H9 (cell line): ENCODE data around the gene HS3ST4. TPM values are rescaled to one million over a fixed set of nuclear protein-coding genes. Genes with fewer than 3 reads are reported as not detected.

ENCODE experiments used
- DNase-seq: peaks from one replicate; pipeline ENCODE4 v3.0.0-alpha.2; 2017
- H2AFZ ChIP-seq: one replicate; pipeline ENCODE4 v1.6.1; 2013; ENCODE audit warnings: mild to moderate bottlenecking, low read length, control low read depth, moderate library complexity
- H2AK5ac ChIP-seq: 2 replicates; pipeline ENCODE4 v1.6.1; 2013; ENCODE audit warnings: low read length, control low read depth, mixed read lengths; ENCODE audit not compliant: insufficient read length
- H2BK120ac ChIP-seq: one replicate; pipeline ENCODE4 v1.6.1; 2013; ENCODE audit warnings: low read depth, mild to moderate bottlenecking, low read length, control low read depth, inconsistent platforms; ENCODE audit not compliant: poor library complexity, severe bottlenecking
- H2BK12ac ChIP-seq: 2 replicates; pipeline ENCODE4 v1.6.1; 2013; ENCODE audit warnings: low read length, control low read depth, mixed read lengths, low read depth; ENCODE audit not compliant: insufficient read length
- H2BK15ac ChIP-seq: 2 replicates; pipeline ENCODE4 v1.6.1; 2013; ENCODE audit warnings: low read depth, low read length, control low read depth
- H2BK20ac ChIP-seq: one replicate; pipeline ENCODE4 v1.6.1; 2013; ENCODE audit warnings: low read depth, mild to moderate bottlenecking, low read length, control low read depth, inconsistent platforms; ENCODE audit not compliant: poor library complexity, severe bottlenecking
- H2BK5ac ChIP-seq: 2 replicates; pipeline ENCODE4 v1.6.1; 2013; ENCODE audit warnings: low read length, control low read depth, mixed read lengths; ENCODE audit not compliant: insufficient read length
- H3K14ac ChIP-seq: 2 replicates; pipeline ENCODE4 v1.6.1; 2013; ENCODE audit warnings: low read length, control low read depth; ENCODE audit not compliant: insufficient read depth
- H3K18ac ChIP-seq: 2 replicates; pipeline ENCODE4 v1.6.1; 2013; ENCODE audit warnings: low read depth, mild to moderate bottlenecking, mixed read lengths, low read length, control low read depth; ENCODE audit not compliant: insufficient read length
- H3K23ac ChIP-seq: 2 replicates; pipeline ENCODE4 v1.6.1; 2013; ENCODE audit warnings: low read length, control low read depth, mixed read lengths, low read depth; ENCODE audit not compliant: insufficient read length
- H3K23me2 ChIP-seq: 2 replicates; pipeline ENCODE4 v1.6.1; 2013; ENCODE audit warnings: low read depth, mild to moderate bottlenecking, mixed read lengths, low read length, control low read depth; ENCODE audit not compliant: insufficient read length, poor library complexity, severe bottlenecking
- H3K27ac ChIP-seq: 2 replicates; pipeline ENCODE4 v1.5.1; 2013; ENCODE audit warnings: low read length, control low read depth, mixed read lengths, low read depth; ENCODE audit not compliant: insufficient read length
- H3K27me3 ChIP-seq: 2 replicates; pipeline ENCODE4 v1.6.1; 2013; ENCODE audit warnings: low read length, control low read depth, inconsistent platforms; ENCODE audit not compliant: insufficient read depth
- H3K4ac ChIP-seq: 2 replicates; pipeline ENCODE4 v1.6.1; 2013; ENCODE audit warnings: low read depth, mild to moderate bottlenecking, control low read depth, inconsistent platforms, low read length, moderate library complexity
- H3K4me1 ChIP-seq: 2 replicates; pipeline ENCODE4 v1.6.1; 2013; ENCODE audit warnings: low read length, control low read depth, inconsistent platforms; ENCODE audit not compliant: insufficient read depth
- H3K4me2 ChIP-seq: 2 replicates; pipeline ENCODE4 v1.6.1; 2013; ENCODE audit warnings: low read length, control low read depth, mixed read lengths; ENCODE audit not compliant: insufficient read length, insufficient read depth
- H3K56ac ChIP-seq: 2 replicates; pipeline ENCODE4 v1.6.1; 2013; ENCODE audit warnings: low read depth, mild to moderate bottlenecking, mixed read lengths, low read length, control low read depth; ENCODE audit not compliant: insufficient read length
- H3K79me1 ChIP-seq: 2 replicates; pipeline ENCODE4 v1.6.1; 2013; ENCODE audit warnings: low read depth, mild to moderate bottlenecking, moderate library complexity, low read length, control low read depth, inconsistent platforms; ENCODE audit not compliant: insufficient read depth, poor library complexity, severe bottlenecking
- H3K79me2 ChIP-seq: 2 replicates; pipeline ENCODE4 v1.6.1; 2013; ENCODE audit warnings: low read length, control low read depth, inconsistent platforms; ENCODE audit not compliant: insufficient read depth
- H3K9ac ChIP-seq: 2 replicates; pipeline ENCODE4 v1.6.1; 2013; ENCODE audit warnings: low read length, control low read depth, mixed read lengths; ENCODE audit not compliant: insufficient read length; ENCODE audit errors: extremely low read depth
- H3K9me3 ChIP-seq: one replicate; pipeline ENCODE4 v1.6.1; 2013; ENCODE audit warnings: low read depth, low read length, inconsistent platforms; ENCODE audit not compliant: control insufficient read depth
- H3T11ph ChIP-seq: one replicate; pipeline ENCODE4 v1.6.1; 2013; ENCODE audit warnings: mild to moderate bottlenecking, low read length, control low read depth, inconsistent platforms
- H4K20me1 ChIP-seq: one replicate; pipeline ENCODE4 v1.6.1; 2013; ENCODE audit not compliant: control insufficient read depth, insufficient read length, insufficient read depth
- H4K5ac ChIP-seq: 2 replicates; pipeline ENCODE4 v1.6.1; 2013; ENCODE audit warnings: low read depth, mild to moderate bottlenecking, mixed read lengths, low read length, control low read depth; ENCODE audit not compliant: insufficient read length
- H4K8ac ChIP-seq: replicated peaks from 2 replicates; pipeline ENCODE4 v1.6.1; 2013; ENCODE audit warnings: low read length, control low read depth, mixed read lengths, low read depth; ENCODE audit not compliant: insufficient read length
- H4K91ac ChIP-seq: 2 replicates; pipeline ENCODE4 v1.6.1; 2013; ENCODE audit warnings: low read depth, mild to moderate bottlenecking, moderate library complexity, mixed read lengths, low read length, control low read depth; ENCODE audit not compliant: insufficient read length
- H3K27ac Mint-ChIP-seq, 3 experiments: 2 replicates in 2 of 3; 3 replicates in 1 of 3; pipeline ENCODE4 v1.8.0; 2020 to 2021; ENCODE audit warnings: mixed read lengths in 3 of 3, mild to moderate bottlenecking in 1 of 3, moderate library complexity in 1 of 3
- H3K27me3 Mint-ChIP-seq: 2 replicates; pipeline ENCODE4 v1.8.0; 2021; ENCODE audit warnings: low read depth, mild to moderate bottlenecking, moderate library complexity, mixed read lengths
- H3K36me3 Mint-ChIP-seq, 3 experiments: 2 replicates in 2 of 3; 3 replicates in 1 of 3; pipeline ENCODE4 v1.8.0; 2020 to 2021; ENCODE audit warnings: low read depth in 3 of 3, mixed read lengths in 3 of 3; ENCODE audit not compliant: insufficient read depth in 1 of 3
- H3K4me1 Mint-ChIP-seq, 2 experiments: 2 replicates each; pipeline ENCODE4 v1.8.0; 2020; ENCODE audit warnings: mixed read lengths in 2 of 2
- H3K4me3 Mint-ChIP-seq, 2 experiments: 2 replicates in 1 of 2; 3 replicates in 1 of 2; pipeline ENCODE4 v1.8.0; 2020 to 2021; ENCODE audit warnings: mild to moderate bottlenecking in 2 of 2, mixed read lengths in 2 of 2, moderate library complexity in 1 of 2
- H3K9me3 Mint-ChIP-seq, 2 experiments: 2 replicates in 1 of 2; 3 replicates in 1 of 2; pipeline ENCODE4 v1.8.0; 2020; ENCODE audit warnings: mild to moderate bottlenecking in 2 of 2, mixed read lengths in 2 of 2, moderate library complexity in 1 of 2
- CTCF ChIP-seq: fragments of 200-600 bp; sonication (generic); conservative IDR thresholded peaks from 3 replicates; pipeline ENCODE4 v1.8.0; 2021; ENCODE audit warnings: antibody characterized with exemption, mild to moderate bottlenecking
- WGBS: extraction: QIAGEN DNeasy Blood & Tissue Kit; methylation state at CpG from one replicate; pipeline ENCODE4 v1.1.7; 2013; ENCODE audit warnings: missing lambda C conversion rate, low lambda C conversion rate, mixed read lengths; ENCODE audit not compliant: insufficient read length; ENCODE audit errors: extremely low coverage; 5-methylcytosine and 5-hydroxymethylcytosine counted together
- total RNA-seq: library from RNA; stranded (reverse); gene quantifications from 2 replicates; pipeline ENCODE4 v1.2.1, GENCODE V29; 2021

The HS3ST4 gene
- total RNA-seq, 1 experiment from 2014 or later, result 1.7 TPM

- no peaks in the 10 kb centered on the region for H3K79me1 ChIP-seq
- H4K91ac ChIP-seq, result no peak overlapping the region
- TF ChIP-seq CTCF, result no peak
- no peak overlapping the region for H3K23ac ChIP-seq
- no peak for DNase-seq
- no CpG with 5 or more reads among the region's 2 CpGs for WGBS
- H2BK20ac ChIP-seq, result no peak overlapping the region
- no peak overlapping the region for H4K8ac ChIP-seq
- no peak overlapping the region for H3K27ac ChIP-seq
- H2BK5ac ChIP-seq, result no peak overlapping the region
- H3K18ac ChIP-seq, result no peak overlapping the region
- H3K56ac ChIP-seq, result no peak overlapping the region
- H2BK15ac ChIP-seq, result no peak overlapping the region
- Mint-ChIP-seq H3K4me1 (peaks cover 8 to 11% of the 10 kb centered on the region in 2 experiments), H3K36me3 (peaks cover 0 to 3% (median 3%) of the 10 kb centered on the region in 3 experiments; a peak in 3 of 7 replicates), H3K4me3 (no peak overlapping the region), H3K9me3 (no peaks in the 10 kb centered on the region; a peak in 1 of 5 replicates), H3K27me3 (no peaks in the 10 kb centered on the region), H3K27ac (no peak overlapping the region)
- H2AFZ ChIP-seq, result no peak overlapping the region
- H4K20me1 ChIP-seq, result no peaks in the 10 kb centered on the region
- no peaks in the 10 kb centered on the region for H3K79me2 ChIP-seq
- no peak overlapping the region for H3K4me2 ChIP-seq
- no peak overlapping the region for H3K14ac ChIP-seq
- H3K23me2 ChIP-seq, result no peaks in the 10 kb centered on the region
- no peak overlapping the region for H2BK12ac ChIP-seq
- H3K4me1 ChIP-seq, result no peaks in the 10 kb centered on the region
- no peak overlapping the region for H3K4ac ChIP-seq
- no peak overlapping the region for H3T11ph ChIP-seq
- H3K9me3 ChIP-seq, result no peaks in the 10 kb centered on the region
- no peak overlapping the region for H2AK5ac ChIP-seq
- H2BK120ac ChIP-seq, result no peak overlapping the region
- no peak overlapping the region for H3K9ac ChIP-seq
- H3K27me3 ChIP-seq, result no peaks in the 10 kb centered on the region
- no peak overlapping the region for H4K5ac ChIP-seq
These were observed 395.3 kb downstream of the HS3ST4 start for GRCh38 chr16:26087091-26087490.
